MG63 (cell line): ENCODE measurements around the gene KCNIP1. TPM values are rescaled to one million over a fixed set of nuclear protein-coding genes. Genes with fewer than 3 reads are reported as not detected.

ENCODE experiments used
- DNase-seq: peaks from one replicate; pipeline ENCODE4 v3.0.0-alpha.2; 2020
- H3K27me3 ChIP-seq: fragments of 250-450 bp; sonication (Bioruptor Pico); 2 replicates; pipeline ENCODE4 v1.5.1; 2020; ENCODE audit warnings: mild to moderate bottlenecking, moderate library complexity
- H3K36me3 ChIP-seq: fragments of 250-450 bp; sonication (Bioruptor Pico); 2 replicates; pipeline ENCODE4 v1.5.1; 2020; ENCODE audit warnings: mild to moderate bottlenecking, moderate library complexity
- H3K4me3 ChIP-seq: fragments of 250-450 bp; sonication (Bioruptor Pico); 2 replicates; pipeline ENCODE4 v1.5.1; 2020; ENCODE audit warnings: mild to moderate bottlenecking, moderate library complexity
- H3K9me3 ChIP-seq: fragments of 250-450 bp; sonication (Bioruptor Pico); 2 replicates; pipeline ENCODE4 v1.5.1; 2020; ENCODE audit warnings: mild to moderate bottlenecking, moderate library complexity
- total RNA-seq: library from RNA; depleted of rRNA; stranded (reverse); fragments of >200 nt; shearing (Covaris generic); gene quantifications from 2 replicates; pipeline ENCODE4 v1.2.3, GENCODE V29; 2014; ENCODE audit warnings: low replicate concordance; rRNA removed

Gene KCNIP1
- total RNA-seq = 0.43 and 7.9 TPM in 2 replicates

- DNase-seq = peak; percentile 48
- Histone ChIP-seq H3K4me3 (no peak within 1 kb of the TSS), H3K9me3 (no peaks in the 10 kb centered on the region), H3K36me3 (no peaks in the 10 kb centered on the region), H3K27me3 (no peaks in the 10 kb centered on the region)
Observed at GRCh38 chr5:170503990-170504596, at the start of gene KCNIP1. KCNIP1 (plus strand) TSS chr5:170504020.

- Histone ChIP-seq H3K9me3 (peaks cover 4% of the 10 kb centered on the region; the same call in 1 of the 2 replicates), H3K36me3 (no peaks in the 10 kb centered on the region), H3K27me3 (no peaks in the 10 kb centered on the region), H3K4me3 (no peak overlapping the region)
- DNase-seq = no peak
Observed at GRCh38 chr5:170463426-170463825, 40.4 kb upstream of the KCNIP1 start.

- Histone ChIP-seq H3K27me3 (no peaks in the 10 kb centered on the region), H3K4me3 (no peak overlapping the region), H3K9me3 (peaks cover 2% of the 10 kb centered on the region; the same call in 1 of the 2 replicates), H3K36me3 (no peaks in the 10 kb centered on the region)
- no peak for DNase-seq
Observed at GRCh38 chr5:170464280-170465127, 39.3 kb upstream of the KCNIP1 start.

GRCh38 chr5:170466553-170466952 lies 37.3 kb upstream of the KCNIP1 start:
- DNase-seq = no peak
- no peaks in the 10 kb centered on the region; the same call in 1 of the 2 replicates for H3K9me3 ChIP-seq

GRCh38 chr5:170466988-170467707 lies 36.7 kb upstream of the KCNIP1 start:
- peak; percentile 98 for DNase-seq
- no peaks in the 10 kb centered on the region; the same call in 1 of the 2 replicates for H3K9me3 ChIP-seq
- no peaks in the 10 kb centered on the region for H3K36me3 ChIP-seq
- H3K27me3 ChIP-seq = no peaks in the 10 kb centered on the region
- H3K4me3 ChIP-seq = no peak overlapping the region

More at GRCh38 chr5:170466553-170466952, 37.3 kb upstream of the KCNIP1 start:
- Histone ChIP-seq H3K4me3 (no peak overlapping the region), H3K27me3 (no peaks in the 10 kb centered on the region), H3K36me3 (no peaks in the 10 kb centered on the region)

- no peak for DNase-seq
- H3K9me3 ChIP-seq = no peaks in the 10 kb centered on the region
- H3K27me3 ChIP-seq = no peaks in the 10 kb centered on the region
- no peaks in the 10 kb centered on the region for H3K36me3 ChIP-seq
- no peak overlapping the region for H3K4me3 ChIP-seq
Observed at GRCh38 chr5:170468633-170469285, 35.1 kb upstream of the KCNIP1 start.

GRCh38 chr5:170469414-170469813 lies 34.4 kb upstream of the KCNIP1 start:
- H3K27me3 ChIP-seq = no peaks in the 10 kb centered on the region
- no peak for DNase-seq

GRCh38 chr5:170470275-170470674 lies 33.5 kb upstream of the KCNIP1 start:
- H3K4me3 ChIP-seq = no peak overlapping the region
- DNase-seq = no peak
- H3K36me3 ChIP-seq = no peaks in the 10 kb centered on the region
- no peaks in the 10 kb centered on the region for H3K27me3 ChIP-seq
- H3K9me3 ChIP-seq = no peaks in the 10 kb centered on the region

More at GRCh38 chr5:170469414-170469813, 34.4 kb upstream of the KCNIP1 start:
- Histone ChIP-seq H3K36me3 (no peaks in the 10 kb centered on the region), H3K4me3 (no peak overlapping the region), H3K9me3 (no peaks in the 10 kb centered on the region)

- DNase-seq = no peak
- H3K27me3 ChIP-seq = no peaks in the 10 kb centered on the region
- H3K9me3 ChIP-seq = no peaks in the 10 kb centered on the region
- H3K36me3 ChIP-seq = no peaks in the 10 kb centered on the region
- no peak overlapping the region for H3K4me3 ChIP-seq
Observed at GRCh38 chr5:170470808-170471404, 32.9 kb upstream of the KCNIP1 start.

GRCh38 chr5:170471551-170472178 lies 32.2 kb upstream of the KCNIP1 start:
- Histone ChIP-seq H3K9me3 (no peaks in the 10 kb centered on the region), H3K27me3 (no peaks in the 10 kb centered on the region), H3K36me3 (no peaks in the 10 kb centered on the region), H3K4me3 (no peak overlapping the region)
- no peak for DNase-seq

- Histone ChIP-seq H3K4me3 (no peak overlapping the region), H3K9me3 (no peaks in the 10 kb centered on the region), H3K27me3 (no peaks in the 10 kb centered on the region), H3K36me3 (no peaks in the 10 kb centered on the region)
- DNase-seq = no peak
Observed at GRCh38 chr5:170473642-170474041, 30.2 kb upstream of the KCNIP1 start.

- Histone ChIP-seq H3K9me3 (no peaks in the 10 kb centered on the region), H3K4me3 (no peak overlapping the region), H3K27me3 (no peaks in the 10 kb centered on the region), H3K36me3 (no peaks in the 10 kb centered on the region)
- no peak for DNase-seq
Observed at GRCh38 chr5:170474489-170475274, 29.1 kb upstream of the KCNIP1 start.

- Histone ChIP-seq H3K4me3 (no peak overlapping the region), H3K27me3 (no peaks in the 10 kb centered on the region), H3K9me3 (no peaks in the 10 kb centered on the region), H3K36me3 (no peaks in the 10 kb centered on the region)
- DNase-seq = peak; percentile 37
Observed at GRCh38 chr5:170475294-170476000, 28.4 kb upstream of the KCNIP1 start.

GRCh38 chr5:170476704-170477103 lies 27.1 kb upstream of the KCNIP1 start:
- H3K9me3 ChIP-seq = no peaks in the 10 kb centered on the region
- H3K27me3 ChIP-seq = no peaks in the 10 kb centered on the region
- H3K36me3 ChIP-seq = no peaks in the 10 kb centered on the region
- no peak for DNase-seq
- no peak overlapping the region for H3K4me3 ChIP-seq

GRCh38 chr5:170477906-170478305 lies 25.9 kb upstream of the KCNIP1 start:
- DNase-seq = no peak
- Histone ChIP-seq H3K27me3 (no peaks in the 10 kb centered on the region), H3K9me3 (no peaks in the 10 kb centered on the region), H3K36me3 (no peaks in the 10 kb centered on the region), H3K4me3 (no peak overlapping the region)
